Measurements from ENCODE around the gene TCF3. TPM values are rescaled to one million over a fixed set of nuclear protein-coding genes. Genes with fewer than 3 reads are reported as not detected.

Gene TCF3
- total and polyA plus RNA-seq, 10 of the 15 experiments (the other 5 are each of a cell fraction or from before 2014, with no cell fraction given): 6.7 to 282 (median 70.7) TPM

- no peak for TF ChIP-seq YBX1 (IDR thresholded peaks at IDR 0.05)
- TF ChIP-seq MTA3 (IDR thresholded peaks at IDR 0.05; ENCODE audit: borderline replicate concordance, low read length): 0 out of 2 replicates have a peak, but pooled peaks have one; percentile 1
- peak; percentile 51; the same call in 1 of the 2 replicates for TF ChIP-seq TAF1 (IDR thresholded peaks at IDR 0.05; ENCODE audit: borderline replicate concordance, low read depth, low read length)
- no peak for TF ChIP-seq GATAD2B (conservative IDR thresholded peaks at IDR 0.05; ENCODE audit: low read depth)
- no peak for TF ChIP-seq HDAC6 (IDR thresholded peaks at IDR 0.05; ENCODE audit: unreplicated experiment)
- TF ChIP-seq IRF5 (IDR thresholded peaks at IDR 0.05; ENCODE audit: borderline replicate concordance): no peak
- TF ChIP-seq FOS (IDR thresholded peaks at IDR 0.05; ENCODE audit: borderline replicate concordance, extremely low read depth, insufficient read length): no peak
- no peak for TF ChIP-seq HCFC1 (IDR thresholded peaks at IDR 0.05; ENCODE audit: low read length)
- TF ChIP-seq HDAC2 (IDR thresholded peaks at IDR 0.05): no peak
- no peak for TF ChIP-seq SUZ12 (IDR thresholded peaks at IDR 0.05; ENCODE audit: unreplicated experiment)
- no peak for TF ChIP-seq ZNF207 (IDR thresholded peaks at IDR 0.05; ENCODE audit: borderline replicate concordance)
- TF ChIP-seq ZNF622 (IDR thresholded peaks at IDR 0.05): no peak
- TF ChIP-seq NFXL1 (IDR thresholded peaks at IDR 0.05; ENCODE audit: borderline replicate concordance): no peak
- TF ChIP-seq CHD4 (IDR thresholded peaks at IDR 0.05): no peak
- TF ChIP-seq NFYA (IDR thresholded peaks at IDR 0.05; ENCODE audit: borderline replicate concordance, low read depth, low read length): no peak
- TF ChIP-seq KDM1A (IDR thresholded peaks at IDR 0.05; ENCODE audit: borderline replicate concordance): no peak
- TF ChIP-seq MLLT1 (IDR thresholded peaks at IDR 0.05): peak; percentile 89
- TF ChIP-seq FOXM1 (IDR thresholded peaks at IDR 0.05; ENCODE audit: low read depth, low read length): peak; percentile 54
- no peak; the same call in none of the 2 replicates for TF ChIP-seq TCF7 (IDR thresholded peaks at IDR 0.05; ENCODE audit: borderline replicate concordance)
- TF ChIP-seq CEBPZ (IDR thresholded peaks at IDR 0.05; ENCODE audit: low read depth, low read length): no peak
- no peak for TF ChIP-seq E4F1 (IDR thresholded peaks at IDR 0.05; ENCODE audit: borderline replicate concordance, partially characterized antibody)
- no peak for TF ChIP-seq ESRRA (IDR thresholded peaks at IDR 0.05; ENCODE audit: low read length)
Observed at GRCh38 chr19:1650650-1651567, 1.5 kb downstream of the TCF3 start (continued).

Data from GM12878 (cell line).